T-helper 17 cell (primary cell): ENCODE measurements around the gene SLC37A3. TPM values are rescaled to one million over a fixed set of nuclear protein-coding genes. Genes with fewer than 3 reads are reported as not detected.

Source experiments
- ATAC-seq: fragments of 150-1000 bp; cut with Tn5 transposase; 2 replicates; pipeline ENCODE4 v1.10.0; 2021; ENCODE audit warnings: mild to moderate bottlenecking, moderate library complexity
- DNase-seq, 3 donors: peaks; one replicate each; pipeline versions ENCODE4 v3.0.0 to v3.0.0-alpha.2; 2020 to 2021
- H3K9me3 ChIP-seq: one replicate; pipeline ENCODE4 v1.7.0; 2013; ENCODE audit warnings: low read length, mild to moderate bottlenecking; ENCODE audit not compliant: control insufficient read depth, poor library complexity, severe bottlenecking
- H3K27ac Mint-ChIP-seq: one replicate; pipeline ENCODE4 v1.8.0; 2022; ENCODE audit warnings: mild to moderate bottlenecking, moderate library complexity, mixed read lengths
- H3K27me3 Mint-ChIP-seq: one replicate; pipeline ENCODE4 v1.8.0; 2022; ENCODE audit warnings: mixed read lengths
- H3K36me3 Mint-ChIP-seq: one replicate; pipeline ENCODE4 v1.8.0; 2022; ENCODE audit warnings: low read depth, mixed read lengths
- H3K4me1 Mint-ChIP-seq: one replicate; pipeline ENCODE4 v1.8.0; 2022; ENCODE audit warnings: mild to moderate bottlenecking, mixed read lengths
- H3K4me3 Mint-ChIP-seq: one replicate; pipeline ENCODE4 v1.8.0; 2022; ENCODE audit warnings: mild to moderate bottlenecking, moderate library complexity, mixed read lengths
- total RNA-seq, 4 donors: library from RNA in 2 of 4; stranded (reverse) in 2 of 4; gene quantifications; one replicate each; pipeline ENCODE4 v1.2.3 and lab custom pipeline; 2022 to 2026

Gene SLC37A3
- total RNA-seq, 2 donors from 2014 or later: 23.8 to 26.4 TPM

- no peaks in the 10 kb centered on the region for H3K36me3 Mint-ChIP-seq
- ATAC-seq (no peak), DNase-seq (no peak)
- H3K4me3 Mint-ChIP-seq: no peak overlapping the region
- peaks cover 7% of the 10 kb centered on the region for H3K4me1 Mint-ChIP-seq
- H3K27me3 Mint-ChIP-seq: no peaks in the 10 kb centered on the region
- peak overlapping the region; percentile 34 for H3K27ac Mint-ChIP-seq
- H3K9me3 ChIP-seq: no peaks in the 10 kb centered on the region
Measured at GRCh38 chr7:140390034-140390433, 8.3 kb downstream of the SLC37A3 start.

- no peak for ATAC-seq
- peaks cover 7% of the 10 kb centered on the region for H3K4me1 Mint-ChIP-seq
- no peaks in the 10 kb centered on the region for H3K36me3 Mint-ChIP-seq
- peak overlapping the region; percentile 34 for H3K27ac Mint-ChIP-seq
- H3K4me3 Mint-ChIP-seq: no peak overlapping the region
- no peaks in the 10 kb centered on the region for H3K9me3 ChIP-seq
- H3K27me3 Mint-ChIP-seq: no peaks in the 10 kb centered on the region
- DNase-seq: no peak
Measured at GRCh38 chr7:140389445-140389844, 8.9 kb downstream of the SLC37A3 start.

DNA sequence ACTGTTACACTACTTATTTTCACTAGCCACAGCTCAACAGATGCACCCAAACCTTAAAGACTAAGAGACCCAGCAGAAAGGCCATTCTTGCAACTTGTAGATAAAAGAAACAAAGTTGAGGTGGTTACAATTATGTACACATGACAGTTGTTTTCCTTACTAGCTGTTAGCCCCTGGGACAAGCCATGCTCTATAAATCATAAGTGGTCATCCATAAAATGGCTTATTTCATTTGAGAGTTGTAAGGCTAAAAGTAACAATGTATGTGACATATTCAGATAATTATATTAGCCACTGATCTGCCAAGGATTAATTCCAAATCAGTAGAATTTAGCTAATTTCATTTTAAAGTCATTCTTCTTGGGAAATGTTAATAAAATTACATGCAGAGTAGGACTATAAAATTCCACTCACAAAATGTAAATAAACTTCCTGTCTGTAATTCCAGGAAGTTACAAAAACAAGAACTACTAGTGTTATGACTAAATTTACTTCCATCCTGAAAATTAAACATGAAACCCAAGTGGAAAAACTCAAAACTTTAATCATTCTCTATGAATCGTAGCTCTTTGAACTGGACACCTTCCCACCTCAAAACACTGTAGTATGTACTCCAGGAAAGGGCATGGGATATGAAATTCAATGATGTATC lies 13.3 kb downstream of the SLC37A3 start:
- no peak for DNase-seq
- H3K4me3 Mint-ChIP-seq: no peak overlapping the region
- ATAC-seq: no peak
- H3K27ac Mint-ChIP-seq: no peak overlapping the region
- no peaks in the 10 kb centered on the region for H3K36me3 Mint-ChIP-seq
- peaks cover 7% of the 10 kb centered on the region for H3K4me1 Mint-ChIP-seq
- no peaks in the 10 kb centered on the region for H3K9me3 ChIP-seq
- no peaks in the 10 kb centered on the region for H3K27me3 Mint-ChIP-seq

GRCh38 chr7:140383954-140384713 lies 14.2 kb downstream of the SLC37A3 start:
- Mint-ChIP-seq H3K27me3 (no peaks in the 10 kb centered on the region), H3K4me1 (peaks cover 3% of the 10 kb centered on the region), H3K36me3 (no peaks in the 10 kb centered on the region), H3K27ac (no peak overlapping the region), H3K4me3 (no peak overlapping the region)
- no peaks in the 10 kb centered on the region for H3K9me3 ChIP-seq
- no peak for DNase-seq
- no peak for ATAC-seq

DNA sequence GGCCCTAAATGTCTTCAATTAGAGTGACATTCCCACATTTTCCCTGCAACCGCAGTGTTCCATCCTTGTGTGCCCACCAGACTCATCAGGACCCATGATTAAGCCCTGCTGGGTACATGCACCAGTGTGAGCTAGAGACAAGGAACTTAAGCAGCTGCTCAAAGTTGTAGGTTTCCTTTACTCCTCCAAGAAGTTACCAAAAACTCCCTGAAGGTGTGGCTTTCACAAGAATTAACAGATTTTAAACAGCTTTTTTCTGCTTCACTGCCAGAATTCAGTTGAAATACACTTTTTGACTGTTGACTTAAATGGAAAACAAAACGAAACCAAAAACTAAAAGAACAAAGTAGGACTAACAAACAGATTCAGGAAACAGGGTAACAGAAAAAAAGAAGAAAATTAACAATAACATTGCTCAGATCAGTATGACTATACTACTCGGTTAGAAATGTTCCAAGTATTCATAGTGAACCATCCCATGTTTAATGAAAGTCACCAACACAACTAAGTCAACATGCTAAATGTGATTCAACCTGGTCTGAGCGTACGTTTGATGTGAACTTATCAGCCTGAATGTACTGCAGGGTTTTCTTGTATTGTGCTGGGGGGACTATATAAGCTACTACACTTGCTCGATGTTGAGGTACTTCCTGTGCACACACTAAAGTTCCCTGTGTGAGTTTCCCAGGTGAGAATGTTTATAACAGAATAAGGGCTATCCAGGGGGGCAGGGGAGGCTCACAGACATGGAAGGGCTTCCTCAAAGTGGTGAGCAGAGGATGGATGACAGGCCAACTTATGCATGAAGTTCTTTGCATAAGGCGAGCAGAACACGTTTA lies 22.2 kb downstream of the SLC37A3 start:
- Mint-ChIP-seq H3K27me3 (no peaks in the 10 kb centered on the region), H3K4me3 (peak overlapping the region; percentile 88), H3K36me3 (no peaks in the 10 kb centered on the region), H3K27ac (peak overlapping the region; percentile 93), H3K4me1 (peaks cover 7% of the 10 kb centered on the region)
- DNase-seq (no peak), ATAC-seq (peak; percentile 86)
- H3K9me3 ChIP-seq: no peaks in the 10 kb centered on the region

DNA sequence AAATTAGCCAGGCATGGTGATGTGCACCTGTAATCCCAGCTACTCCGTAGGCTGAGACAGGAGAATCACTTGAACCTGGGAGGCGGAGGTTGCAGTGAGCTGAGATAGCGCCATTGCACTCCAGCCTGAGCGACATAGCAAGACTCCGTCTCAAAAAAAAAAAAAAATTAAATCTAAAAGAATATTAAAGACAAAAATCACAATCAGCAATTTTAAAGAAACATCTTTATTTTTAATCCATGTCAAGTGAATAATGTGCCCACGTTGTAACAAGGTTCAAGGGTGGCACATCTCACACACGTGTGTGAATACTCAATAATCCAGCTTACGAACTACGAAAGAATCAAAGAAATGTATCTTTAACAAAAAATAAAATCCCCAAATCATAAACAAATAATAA lies 23.0 kb downstream of the SLC37A3 start:
- H3K4me1 Mint-ChIP-seq: peaks cover 7% of the 10 kb centered on the region
- DNase-seq (no peak), ATAC-seq (no peak)
- H3K4me3 Mint-ChIP-seq: peak overlapping the region; percentile 88
- H3K36me3 Mint-ChIP-seq: no peaks in the 10 kb centered on the region
- peak overlapping the region; percentile 93 for H3K27ac Mint-ChIP-seq
- no peaks in the 10 kb centered on the region for H3K27me3 Mint-ChIP-seq
- H3K9me3 ChIP-seq: no peaks in the 10 kb centered on the region

DNA sequence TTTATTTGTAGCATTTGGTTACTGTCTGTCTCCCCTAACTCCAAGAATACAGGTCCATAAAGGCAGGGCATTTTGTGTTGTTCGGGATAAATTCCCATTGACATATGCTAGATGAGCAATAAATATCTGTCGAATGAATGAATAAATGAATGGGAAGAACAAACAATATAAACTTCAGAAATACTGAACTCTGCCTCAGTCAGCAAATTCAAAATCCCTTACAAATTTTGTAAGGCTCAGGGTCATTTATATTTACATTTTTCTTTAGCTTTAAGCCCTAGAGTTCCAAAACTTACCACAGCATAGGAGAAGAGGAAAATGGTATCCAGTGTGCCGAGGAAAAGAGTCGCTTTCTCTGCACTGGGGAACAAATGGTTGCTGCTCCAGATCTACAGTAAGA lies 29.0 kb downstream of the SLC37A3 start:
- Mint-ChIP-seq H3K36me3 (peaks cover 6% of the 10 kb centered on the region), H3K27me3 (no peaks in the 10 kb centered on the region), H3K27ac (peak overlapping the region; percentile 63), H3K4me3 (no peak overlapping the region), H3K4me1 (peaks cover 6% of the 10 kb centered on the region)
- no peaks in the 10 kb centered on the region for H3K9me3 ChIP-seq
- ATAC-seq (no peak), DNase-seq (no peak)

GRCh38 chr7:140367528-140367927 lies 30.8 kb downstream of the SLC37A3 start:
- Mint-ChIP-seq H3K4me1 (peaks cover 10% of the 10 kb centered on the region), H3K36me3 (peaks cover 7% of the 10 kb centered on the region), H3K27me3 (no peaks in the 10 kb centered on the region), H3K4me3 (no peak overlapping the region), H3K27ac (no peak overlapping the region)
- DNase-seq (no peak), ATAC-seq (no peak)
- no peaks in the 10 kb centered on the region for H3K9me3 ChIP-seq

DNA sequence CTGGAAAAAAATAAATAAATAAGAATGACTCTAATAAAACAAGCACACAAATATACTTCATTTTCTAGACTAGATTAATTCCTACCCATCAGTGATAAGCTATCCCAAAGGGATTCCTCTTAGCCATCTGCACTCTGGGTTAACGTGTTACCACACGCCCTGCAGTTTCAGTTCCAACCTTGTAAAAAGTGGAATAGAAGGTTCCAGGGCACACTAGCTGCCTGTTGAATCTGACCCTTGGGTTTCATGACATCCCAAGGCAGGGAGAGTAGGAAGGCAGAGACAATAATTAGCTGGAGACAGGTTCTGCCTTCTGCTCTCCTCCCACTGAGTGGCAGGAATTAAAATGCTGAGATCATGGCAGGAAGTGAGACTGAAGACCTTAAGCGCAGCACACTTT lies 33.5 kb downstream of the SLC37A3 start:
- H3K9me3 ChIP-seq: no peaks in the 10 kb centered on the region
- Mint-ChIP-seq H3K27ac (peak overlapping the region; percentile 39), H3K27me3 (no peaks in the 10 kb centered on the region), H3K36me3 (peaks cover 7% of the 10 kb centered on the region), H3K4me1 (peaks cover 15% of the 10 kb centered on the region), H3K4me3 (no peak overlapping the region)
- DNase-seq (no peak), ATAC-seq (no peak)

GRCh38 chr7:140360697-140361229 lies 37.6 kb downstream of the SLC37A3 start:
- ATAC-seq: no peak

DNA sequence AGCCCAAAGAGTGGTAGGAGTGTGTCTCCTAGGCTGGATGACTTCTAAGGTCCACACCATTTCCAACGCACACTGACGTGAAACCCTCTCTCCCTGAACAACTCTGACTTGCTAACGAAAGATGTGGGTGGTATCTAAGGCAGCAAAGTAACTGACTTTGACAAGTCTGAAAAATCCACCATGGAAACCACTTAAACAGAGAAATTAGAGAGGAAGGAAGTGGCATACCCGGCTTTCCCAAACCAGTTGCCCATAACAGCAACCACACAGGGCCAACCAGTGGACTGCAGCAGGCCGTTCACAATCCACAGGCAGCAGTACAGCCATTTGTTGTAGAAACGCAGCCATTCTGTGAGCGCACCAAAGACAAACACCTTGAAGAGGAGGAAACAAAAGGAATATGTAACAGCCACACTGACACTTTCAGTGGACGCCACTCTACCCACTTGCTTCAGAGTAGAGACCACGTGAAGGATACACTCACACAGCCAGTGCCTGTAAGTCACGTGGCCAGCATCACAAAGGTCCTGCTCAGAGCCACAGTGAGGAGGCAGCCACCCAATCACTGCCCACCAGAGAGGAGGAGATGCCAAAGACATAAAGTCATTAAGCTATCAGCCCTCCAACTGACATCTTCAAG lies 39.8 kb downstream of the SLC37A3 start:
- no peaks in the 10 kb centered on the region for H3K27me3 Mint-ChIP-seq
- H3K4me3 Mint-ChIP-seq: peak overlapping the region; percentile 91
- H3K36me3 Mint-ChIP-seq: peaks cover under 1% of the 10 kb centered on the region
- H3K27ac Mint-ChIP-seq: peak overlapping the region; percentile 85
- no peaks in the 10 kb centered on the region for H3K9me3 ChIP-seq
- DNase-seq (no peak), ATAC-seq (peak; percentile 73)
- peaks cover 22% of the 10 kb centered on the region for H3K4me1 Mint-ChIP-seq

More at GRCh38 chr7:140360697-140361229, 37.6 kb downstream of the SLC37A3 start:
- no peak for DNase-seq
- H3K9me3 ChIP-seq: no peaks in the 10 kb centered on the region
- H3K27ac Mint-ChIP-seq: peak overlapping the region; percentile 22
- H3K4me3 Mint-ChIP-seq: no peak overlapping the region
- peaks cover 25% of the 10 kb centered on the region for H3K4me1 Mint-ChIP-seq
- H3K36me3 Mint-ChIP-seq: peaks cover 2% of the 10 kb centered on the region
- no peaks in the 10 kb centered on the region for H3K27me3 Mint-ChIP-seq

DNA sequence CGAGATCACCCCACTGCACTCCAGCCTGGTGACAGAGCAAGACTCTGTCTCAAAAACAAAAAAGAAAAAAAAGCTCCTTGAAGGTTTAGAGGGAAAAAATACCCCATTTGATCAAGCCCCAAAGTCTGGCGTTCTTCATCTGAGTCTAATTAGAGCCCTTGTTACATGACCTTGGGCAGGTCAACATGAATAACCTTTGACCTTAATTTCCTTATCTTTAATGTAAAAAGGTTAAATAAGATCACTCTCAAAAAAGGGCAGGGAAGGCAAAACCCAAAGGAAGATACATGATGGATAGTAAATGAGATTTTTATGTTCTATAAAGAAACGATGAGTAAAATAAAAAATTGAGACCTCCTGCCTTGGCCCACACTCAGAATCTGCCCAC lies 40.3 kb downstream of the SLC37A3 start:
- peak overlapping the region; percentile 85 for H3K27ac Mint-ChIP-seq
- H3K36me3 Mint-ChIP-seq: peaks cover 3% of the 10 kb centered on the region
- H3K4me1 Mint-ChIP-seq: peaks cover 22% of the 10 kb centered on the region
- H3K4me3 Mint-ChIP-seq: peak overlapping the region; percentile 91
- H3K9me3 ChIP-seq: no peaks in the 10 kb centered on the region
- H3K27me3 Mint-ChIP-seq: no peaks in the 10 kb centered on the region
- no peak for ATAC-seq
- no peak for DNase-seq

- Mint-ChIP-seq H3K27ac (no peak overlapping the region), H3K4me3 (no peak overlapping the region), H3K27me3 (no peaks in the 10 kb centered on the region), H3K4me1 (peaks cover 7% of the 10 kb centered on the region), H3K36me3 (peaks cover 14% of the 10 kb centered on the region)
- DNase-seq (no peak), ATAC-seq (no peak)
- no peaks in the 10 kb centered on the region for H3K9me3 ChIP-seq
Measured at GRCh38 chr7:140350056-140350455, 48.3 kb downstream of the SLC37A3 start.
